ENCODE results near the gene QRICH2. TPM values are rescaled to one million over a fixed set of nuclear protein-coding genes. Genes with fewer than 3 reads are reported as not detected.

Gene QRICH2
- total RNA-seq, 4 donors from 2014 or later: 1.6 to 2.6 (median 2.0) TPM

DNA sequence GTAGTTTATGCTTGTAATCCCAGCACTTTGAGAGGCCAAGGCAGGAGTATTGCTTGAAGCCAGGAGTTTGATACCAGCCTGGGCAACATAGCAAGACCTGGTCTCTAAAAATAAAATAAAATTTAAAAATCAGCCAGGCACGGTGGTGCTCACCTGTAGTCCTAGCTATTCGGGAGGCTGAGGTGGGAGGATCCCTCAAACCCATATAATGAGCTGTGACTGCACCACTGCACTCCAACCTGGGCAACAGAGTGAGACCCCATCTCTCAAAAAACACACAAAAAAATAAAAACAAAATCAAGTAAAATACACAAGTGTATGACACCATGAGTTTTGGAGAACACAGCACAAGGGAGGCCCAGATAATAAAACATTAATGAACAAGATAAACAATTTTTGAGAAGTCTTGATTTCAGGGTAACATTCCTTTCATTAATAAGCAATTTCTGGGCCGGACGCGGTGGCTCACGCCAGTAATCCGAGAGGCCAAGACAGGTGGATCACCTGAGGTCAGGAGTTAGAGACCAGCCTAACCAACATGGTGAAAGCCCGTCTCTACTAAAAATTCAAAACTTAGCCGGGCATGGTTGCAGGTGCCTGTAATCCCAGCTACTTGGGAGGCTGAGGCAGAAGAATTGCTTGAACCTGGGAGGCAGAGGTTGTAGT lies 27.8 kb upstream of the QRICH2 start:
- H3K36me3 ChIP-seq: peaks cover 0 to 8% (median 0%) of the 10 kb centered on the region in 4 donors
- no peaks in the 10 kb centered on the region for H3K9me3 ChIP-seq
- H3K27me3 ChIP-seq: no peaks in the 10 kb centered on the region
- intact Hi-C loops (cut with DNase I; ENCODE audit: low total_unique reads): no loop called here
- H3K4me1 ChIP-seq: peaks cover 0 to 8% (median under 1%) of the 10 kb centered on the region in 4 donors
- TF ChIP-seq EP300 (IDR thresholded peaks at IDR 0.05; ENCODE audit: low read depth) (no peak), POLR2AphosphoS5 (IDR thresholded peaks at IDR 0.05) (no peak), CTCF (IDR thresholded peaks at IDR 0.05) (no peak), POLR2A (IDR thresholded peaks at IDR 0.05) (no peak)
- no peak overlapping the region for H3K4me3 ChIP-seq
- in situ Hi-C loops (cut with MboI; ENCODE audit: low pct_ligation_motif_present in 1 of 4, low pct_unique_long_range_greater_than_20kb in 1 of 4, low sequenced_read_pairs in 3 of 4): no loop called here
- no peak for DNase-seq
- no peak overlapping the region for H3K27ac ChIP-seq
- whole genome bisulfite sequencing, 2 donors (ENCODE audit: low coverage in 1 of 2): 98% methylated on average over 9 of the region's 9 CpGs; no CpG with 5 or more reads in 1 of the 2 donors

GRCh38 chr17:76333673-76334505 lies 25.8 kb upstream of the QRICH2 start:
- in situ Hi-C loops (cut with MboI; ENCODE audit: low pct_ligation_motif_present in 1 of 4, low pct_unique_long_range_greater_than_20kb in 1 of 4, low sequenced_read_pairs in 3 of 4): no loop called here
- 82 to 89% methylated on average over 6 to 11 of the region's 11 CpGs for WGBS, 2 donors (ENCODE audit: low coverage in 1 of 2)
- H3K4me3 ChIP-seq: no peak overlapping the region
- no peak overlapping the region for H3K27ac ChIP-seq
- H3K36me3 ChIP-seq: peaks cover 0 to 21% (median 4%) of the 10 kb centered on the region in 4 donors
- intact Hi-C loops (cut with DNase I; ENCODE audit: low total_unique reads): no loop called here
- TF ChIP-seq CTCF (IDR thresholded peaks at IDR 0.05) (no peak), POLR2AphosphoS5 (IDR thresholded peaks at IDR 0.05) (no peak), POLR2A (IDR thresholded peaks at IDR 0.05) (no peak), EP300 (IDR thresholded peaks at IDR 0.05; ENCODE audit: low read depth) (no peak)
- DNase-seq: no peak
- H3K4me1 ChIP-seq: peaks cover 0 to 13% (median 6%) of the 10 kb centered on the region in 4 donors
- H3K27me3 ChIP-seq: no peaks in the 10 kb centered on the region
- H3K9me3 ChIP-seq: no peaks in the 10 kb centered on the region

DNA sequence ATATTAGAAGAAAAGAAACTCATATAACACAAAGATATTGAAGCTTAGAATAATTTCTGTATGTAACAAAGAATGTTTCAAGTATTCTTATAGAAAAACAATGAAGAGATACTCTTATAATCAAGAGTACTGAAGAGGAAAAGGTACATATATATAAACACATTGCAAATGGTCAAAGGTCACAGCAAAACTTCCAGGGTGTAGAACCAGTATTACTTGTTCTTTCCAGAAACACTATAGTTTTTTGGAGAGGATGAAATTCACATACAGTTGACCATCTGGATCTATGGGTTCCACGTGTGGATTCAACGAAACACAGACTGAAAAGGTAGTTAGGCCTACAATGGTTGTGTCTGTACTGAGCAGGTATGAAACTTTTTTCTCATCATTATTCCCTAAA lies 23.0 kb upstream of the QRICH2 start:
- H3K4me1 ChIP-seq: peaks cover 0 to 13% (median 6%) of the 10 kb centered on the region in 4 donors
- no peaks in the 10 kb centered on the region for H3K9me3 ChIP-seq
- TF ChIP-seq CTCF (IDR thresholded peaks at IDR 0.05) (no peak), POLR2A (IDR thresholded peaks at IDR 0.05) (no peak), POLR2AphosphoS5 (IDR thresholded peaks at IDR 0.05) (peak in 1 of 3 donors; percentile 45), EP300 (IDR thresholded peaks at IDR 0.05; ENCODE audit: low read depth) (no peak)
- peak overlapping the region in 1 of 4 donors; percentile 33 for H3K27ac ChIP-seq
- intact Hi-C loops (cut with DNase I; ENCODE audit: low total_unique reads) (no loop called here), in situ Hi-C loops (cut with MboI; ENCODE audit: low pct_ligation_motif_present in 1 of 4, low pct_unique_long_range_greater_than_20kb in 1 of 4, low sequenced_read_pairs in 3 of 4) (no loop called here)
- DNase-seq: no peak
- peaks cover 0 to 33% (median 7%) of the 10 kb centered on the region in 4 donors for H3K36me3 ChIP-seq
- no peaks in the 10 kb centered on the region for H3K27me3 ChIP-seq
- WGBS, 2 donors (ENCODE audit: low coverage in 1 of 2): 59 to 73% methylated on average over 2 of the region's 2 CpGs
- H3K4me3 ChIP-seq: no peak overlapping the region

DNA sequence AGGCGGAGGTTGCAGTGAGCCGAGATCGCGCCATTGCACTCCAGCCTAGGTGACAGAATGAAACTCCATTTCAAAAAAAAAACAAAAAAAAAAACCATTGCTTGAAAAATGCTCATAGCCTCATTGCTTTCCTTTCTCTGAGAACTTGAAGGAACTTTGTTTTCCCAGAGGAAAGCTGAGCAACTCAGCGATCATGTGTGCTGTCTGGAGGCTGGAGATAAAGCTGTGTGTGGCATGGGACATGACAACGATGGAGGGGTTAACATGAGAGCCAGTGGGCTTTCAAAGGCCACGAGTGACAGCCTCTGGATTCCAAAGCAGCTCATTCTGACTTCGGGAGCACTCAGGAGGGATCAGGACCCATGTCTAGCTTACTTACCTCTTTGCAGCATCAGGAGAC lies 21.6 kb upstream of the QRICH2 start:
- Histone ChIP-seq H3K9me3 (no peaks in the 10 kb centered on the region), H3K27me3 (no peaks in the 10 kb centered on the region), H3K4me1 (peaks cover 0 to 13% (median 6%) of the 10 kb centered on the region in 4 donors), H3K36me3 (peaks cover 0 to 33% (median 7%) of the 10 kb centered on the region in 4 donors), H3K4me3 (no peak overlapping the region), H3K27ac (no peak overlapping the region)
- in situ Hi-C loops (cut with MboI; ENCODE audit: low pct_ligation_motif_present in 1 of 4, low pct_unique_long_range_greater_than_20kb in 1 of 4, low sequenced_read_pairs in 3 of 4) (no loop called here), intact Hi-C loops (cut with DNase I; ENCODE audit: low total_unique reads) (no loop called here)
- TF ChIP-seq EP300 (IDR thresholded peaks at IDR 0.05; ENCODE audit: low read depth) (no peak), POLR2A (IDR thresholded peaks at IDR 0.05) (no peak), POLR2AphosphoS5 (IDR thresholded peaks at IDR 0.05) (no peak), CTCF (IDR thresholded peaks at IDR 0.05) (no peak)
- 83 to 92% methylated on average over 6 to 8 of the region's 8 CpGs for WGBS, 2 donors (ENCODE audit: low coverage in 1 of 2)
- no peak for DNase-seq
